Upper lobe of right lung (tissue), 1 donor: ENCODE data around the gene FAM114A2. TPM values are rescaled to one million over a fixed set of nuclear protein-coding genes. Genes with fewer than 3 reads are reported as not detected.

Experiments used
- ATAC-seq: fragments of 200-7000 bp; cut with Tn5 transposase; one replicate; pipeline ENCODE4 v1.9.1; 2020; ENCODE audit warnings: mild to moderate bottlenecking, moderate library complexity
- DNase-seq: peaks from one replicate; pipeline ENCODE4 v3.0.0-alpha.2; 2020
- H3K27ac ChIP-seq: fragments of 200-600 bp; one replicate; pipeline ENCODE4 v1.8.0; 2022
- H3K27me3 ChIP-seq: fragments of 200-600 bp; one replicate; pipeline ENCODE4 v1.8.0; 2022; ENCODE audit warnings: mild to moderate bottlenecking
- H3K36me3 ChIP-seq: fragments of 200-600 bp; one replicate; pipeline ENCODE4 v1.8.0; 2022
- H3K4me1 ChIP-seq: fragments of 200-600 bp; one replicate; pipeline ENCODE4 v1.8.0; 2022
- H3K4me3 ChIP-seq: fragments of 200-600 bp; one replicate; pipeline ENCODE4 v1.8.0; 2022; ENCODE audit warnings: mild to moderate bottlenecking
- H3K9me3 ChIP-seq: fragments of 200-600 bp; one replicate; pipeline ENCODE4 v1.8.0; 2022
- intact Hi-C: fragments of 100-400 bp; cut with DNase I; formaldehyde crosslinking; loops from one replicate; pipeline ENCODE4 v1.11.0; 2022
- long read RNA-seq: library from polyadenylated mRNA; unstranded; transcript quantifications from one replicate; pipeline ENCODE4 v2.0.0, GENCODE V29; 2021
- total RNA-seq: library from RNA; stranded (reverse); fragmentation: NEBNext Ultra II Directional; extraction: Animal tissue kit (Norgen Biotek cat#: 25700); gene quantifications from one replicate; pipeline ENCODE4 v1.2.1, GENCODE V29; 2021
- TF ChIP-seq, protein P1 (sequence below): fragments of 200-600 bp; IDR thresholded peaks from one replicate; pipeline ENCODE4 v1.8.0; 2022; ENCODE audit warnings: antibody characterized with exemption
- donor health status: DM: no; HTN: yes; CAD: no; lungs with severe emphysema.

Gene FAM114A2
- total RNA-seq, result 37.4 TPM
- long read RNA-seq, full-length matches to known transcripts, result 24 of 37 reads
- long read RNA-seq, partial matches to known transcripts, result 2 of 37 reads
- long read RNA-seq, other reads (novel, unspliced or antisense), result 11 of 37 reads

DNA sequence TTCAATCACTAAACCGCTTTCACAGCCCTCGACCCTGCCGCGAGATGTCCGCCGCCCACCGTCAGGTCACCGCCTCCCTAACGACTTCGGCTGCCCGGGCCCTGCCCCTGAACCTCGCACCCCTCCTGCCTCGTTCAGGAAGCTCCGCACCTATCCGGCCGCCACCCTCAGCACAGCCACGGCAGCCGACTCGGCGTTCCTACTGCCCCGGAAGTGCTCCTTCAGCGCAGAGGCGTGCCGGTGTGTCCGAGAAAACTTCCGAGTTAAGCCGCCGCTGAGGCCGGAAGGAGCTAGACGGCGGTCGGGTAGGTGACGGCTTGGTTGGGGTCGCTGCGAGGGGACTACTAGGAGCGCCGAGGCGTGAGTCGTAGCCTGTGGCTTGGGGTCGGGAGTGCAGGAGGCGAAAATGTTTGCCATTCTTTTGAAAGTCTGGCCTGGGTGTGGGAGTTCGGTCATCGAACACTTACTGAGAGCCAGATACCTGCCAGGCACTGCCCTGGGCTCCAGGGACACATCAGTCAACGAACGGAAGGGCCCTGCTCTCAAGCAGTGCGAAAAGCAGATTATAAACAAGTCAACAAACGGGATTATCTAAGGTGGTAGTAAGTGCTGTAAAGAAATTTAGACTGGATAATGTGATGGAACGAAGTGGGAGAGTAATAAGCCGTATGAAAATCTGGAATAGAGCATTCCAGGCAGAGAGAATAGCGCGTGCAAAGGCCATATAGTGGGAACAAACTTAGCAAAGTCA is at the start of gene FAM114A2, which contains the start of gene MFAP3:
Gene FAM114A2, minus strand, starts transcription at position 204 of the 751 bp plus-strand sequence. CDS start 3,957 bp downstream, outside the sequence.
Gene MFAP3, plus strand, starts transcription at position 261 of the 751 bp plus-strand sequence. CDS start 10,756 bp downstream, outside the sequence.
- Histone ChIP-seq H3K4me1 (peaks cover 38% of the 10 kb centered on the region), H3K27me3 (no peaks in the 10 kb centered on the region), H3K9me3 (no peaks in the 10 kb centered on the region), H3K4me3 (peak within 1 kb of the TSS; percentile 88), H3K36me3 (no peaks in the 10 kb centered on the region), H3K27ac (peak within 1 kb of the TSS; percentile 87)
- TF ChIP-seq, protein P1, sequence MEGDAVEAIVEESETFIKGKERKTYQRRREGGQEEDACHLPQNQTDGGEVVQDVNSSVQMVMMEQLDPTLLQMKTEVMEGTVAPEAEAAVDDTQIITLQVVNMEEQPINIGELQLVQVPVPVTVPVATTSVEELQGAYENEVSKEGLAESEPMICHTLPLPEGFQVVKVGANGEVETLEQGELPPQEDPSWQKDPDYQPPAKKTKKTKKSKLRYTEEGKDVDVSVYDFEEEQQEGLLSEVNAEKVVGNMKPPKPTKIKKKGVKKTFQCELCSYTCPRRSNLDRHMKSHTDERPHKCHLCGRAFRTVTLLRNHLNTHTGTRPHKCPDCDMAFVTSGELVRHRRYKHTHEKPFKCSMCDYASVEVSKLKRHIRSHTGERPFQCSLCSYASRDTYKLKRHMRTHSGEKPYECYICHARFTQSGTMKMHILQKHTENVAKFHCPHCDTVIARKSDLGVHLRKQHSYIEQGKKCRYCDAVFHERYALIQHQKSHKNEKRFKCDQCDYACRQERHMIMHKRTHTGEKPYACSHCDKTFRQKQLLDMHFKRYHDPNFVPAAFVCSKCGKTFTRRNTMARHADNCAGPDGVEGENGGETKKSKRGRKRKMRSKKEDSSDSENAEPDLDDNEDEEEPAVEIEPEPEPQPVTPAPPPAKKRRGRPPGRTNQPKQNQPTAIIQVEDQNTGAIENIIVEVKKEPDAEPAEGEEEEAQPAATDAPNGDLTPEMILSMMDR, result no peak
- DNase-seq (peak; percentile 95), ATAC-seq (peak; percentile 100)
- intact Hi-C loops, result no loop called here

GRCh38 chr5:154087260-154087659 is 48.5 kb upstream of the FAM114A2 start:
- TF ChIP-seq, protein P1, result no peak
- Histone ChIP-seq H3K36me3 (no peaks in the 10 kb centered on the region), H3K27ac (no peak overlapping the region), H3K27me3 (no peaks in the 10 kb centered on the region), H3K9me3 (no peaks in the 10 kb centered on the region), H3K4me1 (no peaks in the 10 kb centered on the region), H3K4me3 (no peak overlapping the region)
- intact Hi-C loops, result no loop called here
- DNase-seq (no peak), ATAC-seq (no peak)

DNA sequence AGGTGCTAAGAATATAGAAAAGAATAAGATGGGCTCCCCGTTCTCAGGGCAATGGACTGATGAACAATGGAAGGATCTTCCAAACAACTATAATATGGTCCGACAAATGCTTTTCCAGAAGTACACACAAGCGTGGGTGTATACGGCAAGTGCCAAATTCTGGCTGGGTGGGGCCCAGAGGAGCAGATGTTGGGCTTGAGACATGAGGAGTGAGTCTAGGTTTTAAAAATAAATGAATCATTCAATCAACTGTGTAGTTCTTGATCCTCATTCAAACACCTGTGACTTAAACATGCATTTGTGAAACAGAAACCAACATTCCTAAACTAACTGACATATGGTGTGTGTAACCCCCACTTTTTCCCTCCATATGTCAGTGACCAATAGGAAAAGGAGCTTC is 47.9 kb upstream of the FAM114A2 start:
- Histone ChIP-seq H3K27ac (no peak overlapping the region), H3K9me3 (no peaks in the 10 kb centered on the region), H3K27me3 (no peaks in the 10 kb centered on the region), H3K4me3 (no peak overlapping the region), H3K4me1 (no peaks in the 10 kb centered on the region), H3K36me3 (no peaks in the 10 kb centered on the region)
- intact Hi-C loops, result no loop called here
- no peak for ATAC-seq
- TF ChIP-seq, protein P1, result no peak
- DNase-seq, result no peak

GRCh38 chr5:154086146-154086545 is 47.4 kb upstream of the FAM114A2 start:
- Histone ChIP-seq H3K27me3 (no peaks in the 10 kb centered on the region), H3K4me3 (no peak overlapping the region), H3K9me3 (no peaks in the 10 kb centered on the region), H3K36me3 (no peaks in the 10 kb centered on the region), H3K4me1 (no peaks in the 10 kb centered on the region), H3K27ac (no peak overlapping the region)
- TF ChIP-seq, protein P1, result no peak
- intact Hi-C loops, result no loop called here
- ATAC-seq (no peak), DNase-seq (no peak)

- Histone ChIP-seq H3K27me3 (no peaks in the 10 kb centered on the region), H3K27ac (no peak overlapping the region), H3K4me3 (no peak overlapping the region), H3K9me3 (no peaks in the 10 kb centered on the region), H3K4me1 (no peaks in the 10 kb centered on the region), H3K36me3 (no peaks in the 10 kb centered on the region)
- intact Hi-C loops, result no loop called here
- TF ChIP-seq, protein P1, result no peak
- DNase-seq (no peak), ATAC-seq (no peak)
Measured at GRCh38 chr5:154084062-154084639, 45.4 kb upstream of the FAM114A2 start.
